Activated CD4-positive, CD25-positive, alpha-beta regulatory T cell treated with anti-CD3 and anti-CD28 coated beads, Interleukin-2, amount 50 U/mL, for 16 hours (primary cell): ENCODE data around the gene MVK.

ENCODE experiments used
- DNase-seq: peaks from one replicate; pipeline ENCODE4 v3.0.0-alpha.2; 2020; ENCODE audit warnings: low read depth, low spot score

MVK gene

DNA sequence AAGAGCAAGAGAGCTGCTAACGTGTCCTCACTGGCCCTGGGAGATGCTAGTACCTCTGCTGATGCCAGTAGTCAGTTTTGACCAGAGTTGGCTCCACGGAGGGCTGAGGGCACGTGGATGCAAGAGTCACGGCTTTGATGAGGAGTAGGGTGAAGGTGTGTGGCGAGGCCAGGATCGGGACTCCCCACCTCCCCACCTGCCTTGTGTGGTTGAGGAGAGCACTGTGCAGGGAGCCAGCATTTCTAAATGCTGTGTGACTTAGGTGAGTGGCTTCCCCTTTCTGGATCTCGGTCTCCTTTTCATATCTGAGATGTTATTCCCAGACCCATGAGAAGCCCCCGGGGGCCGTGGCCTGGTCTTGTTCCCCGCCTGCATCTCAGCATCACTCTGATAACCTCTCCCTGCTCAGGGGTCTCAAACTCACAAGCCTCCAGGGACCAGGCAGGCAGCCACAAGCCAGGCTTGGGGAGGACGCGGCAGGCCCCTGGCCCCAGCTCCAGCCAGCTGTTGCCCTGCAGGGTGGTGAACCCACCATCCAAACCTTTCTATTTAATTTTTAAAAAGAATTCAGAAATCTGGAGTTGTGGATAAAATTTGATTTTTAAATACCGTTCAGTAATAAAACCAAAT, 32.1 kb downstream of the MVK start:
- DNase-seq: no peak

DNA sequence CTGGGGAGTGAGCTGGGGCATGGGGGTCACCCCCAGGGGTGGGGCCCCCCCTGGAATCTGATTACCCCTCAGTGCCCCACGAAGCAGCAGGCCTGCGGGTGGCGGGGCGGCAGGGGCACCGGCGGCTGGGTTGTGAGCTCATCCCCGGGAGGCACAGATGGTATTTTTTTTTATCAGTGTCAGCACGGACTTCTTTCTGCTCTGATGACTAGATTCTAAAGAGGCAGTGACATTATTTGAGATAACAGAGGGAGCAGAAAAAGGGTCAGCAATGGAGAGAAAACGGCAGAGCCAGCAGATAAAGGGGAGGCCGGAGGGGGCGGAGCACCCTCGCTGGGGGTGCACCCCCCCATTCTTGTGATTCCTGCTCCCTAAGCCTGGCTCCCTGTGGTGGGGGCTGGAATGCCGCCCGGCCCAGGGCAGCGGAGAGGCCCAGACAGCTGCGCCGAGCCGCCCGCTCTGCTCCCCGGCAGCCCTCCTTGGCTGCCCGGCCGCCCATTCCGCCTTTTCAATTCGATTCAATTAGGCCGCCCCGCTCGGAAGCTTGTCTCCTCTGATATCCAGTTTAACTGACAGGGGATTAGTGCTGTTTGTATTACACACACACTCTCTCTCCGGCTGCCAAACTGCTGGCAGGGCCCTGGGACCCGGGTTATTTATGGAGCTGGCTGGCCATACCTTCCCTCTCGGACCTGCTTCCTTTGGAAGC, 32.9 kb downstream of the MVK start:
- DNase-seq: no peak

- DNase-seq: no peak
These were observed 34.0 kb downstream of the MVK start for GRCh38 chr12:109607618-109608017.

DNA sequence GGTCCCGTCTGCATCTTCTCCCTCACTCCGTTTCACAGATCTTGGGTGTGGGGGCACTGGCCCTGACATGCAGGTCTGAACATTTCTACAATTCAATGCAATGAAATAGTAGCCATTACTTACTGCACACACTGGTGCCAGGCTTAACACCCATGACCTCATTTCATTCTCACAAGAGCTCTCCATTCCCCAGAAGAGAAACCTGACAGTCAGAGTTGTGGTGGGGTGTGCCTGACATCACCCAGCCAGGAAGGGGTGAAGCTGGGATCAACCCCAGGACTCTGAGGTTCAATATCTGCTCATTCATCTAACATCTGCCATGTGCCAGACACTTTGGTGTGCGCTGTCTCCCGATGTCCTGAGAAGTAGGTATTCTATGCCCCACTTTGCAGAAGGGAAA, 34.7 kb downstream of the MVK start:
- DNase-seq: no peak

DNA sequence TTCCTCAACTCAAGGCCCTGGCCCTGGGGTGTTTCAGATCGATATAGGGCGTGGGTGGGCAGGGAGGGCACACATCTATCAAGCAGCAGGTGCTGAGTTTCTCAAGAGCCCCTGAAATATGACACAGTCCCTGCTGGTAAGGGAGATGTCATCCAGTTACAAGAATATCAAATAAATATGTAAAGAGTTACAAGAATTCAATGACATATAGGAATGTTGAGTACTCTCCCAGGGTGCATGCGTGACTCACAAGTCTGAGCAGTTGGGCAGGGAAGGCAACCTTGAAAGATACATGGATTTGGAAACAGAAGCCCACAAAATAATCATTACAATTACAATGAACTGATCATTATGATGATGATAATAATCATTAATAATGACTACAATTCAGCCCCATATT, 35.2 kb downstream of the MVK start:
- DNase-seq: no peak

DNA sequence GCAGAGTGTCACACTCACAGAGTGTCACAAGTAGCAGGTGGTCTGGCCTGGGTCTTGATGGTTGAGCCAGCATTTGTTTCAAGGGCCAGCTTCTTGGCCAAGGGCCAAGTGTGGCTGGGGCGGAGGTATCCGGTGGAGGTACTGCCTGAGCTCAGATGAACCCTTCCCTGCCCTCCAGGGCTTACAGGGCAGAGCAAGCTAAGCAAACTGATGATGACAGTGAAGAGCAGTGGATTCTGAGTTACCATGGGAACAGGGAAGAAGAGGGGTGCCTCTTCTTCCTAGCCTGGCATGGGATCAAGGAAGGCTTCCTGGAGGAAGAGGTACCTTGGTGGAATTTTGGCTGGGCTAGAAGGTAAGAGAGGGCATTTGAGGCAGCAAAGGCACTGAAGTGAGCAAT, 35.7 kb downstream of the MVK start:
- no peak for DNase-seq

DNA sequence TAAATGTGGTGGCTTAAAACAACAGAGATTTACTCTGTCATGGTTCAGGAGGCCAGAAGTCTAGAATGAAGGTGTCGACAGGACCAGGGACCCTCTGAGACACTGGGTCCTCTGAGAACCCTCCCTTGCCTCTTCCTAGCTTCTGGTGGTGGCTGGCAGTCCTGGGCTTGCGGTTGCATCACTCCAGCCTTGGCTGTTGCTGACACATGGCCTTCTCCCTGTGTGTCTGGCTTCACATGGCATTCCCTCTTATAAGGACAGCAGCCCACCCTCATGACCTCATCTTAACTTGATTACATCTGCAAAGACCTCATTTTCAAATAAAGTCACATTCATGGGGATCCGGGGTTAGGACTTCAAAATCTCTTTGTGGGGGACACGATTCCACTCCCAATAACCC, 36.9 kb downstream of the MVK start:
- DNase-seq: no peak

DNA sequence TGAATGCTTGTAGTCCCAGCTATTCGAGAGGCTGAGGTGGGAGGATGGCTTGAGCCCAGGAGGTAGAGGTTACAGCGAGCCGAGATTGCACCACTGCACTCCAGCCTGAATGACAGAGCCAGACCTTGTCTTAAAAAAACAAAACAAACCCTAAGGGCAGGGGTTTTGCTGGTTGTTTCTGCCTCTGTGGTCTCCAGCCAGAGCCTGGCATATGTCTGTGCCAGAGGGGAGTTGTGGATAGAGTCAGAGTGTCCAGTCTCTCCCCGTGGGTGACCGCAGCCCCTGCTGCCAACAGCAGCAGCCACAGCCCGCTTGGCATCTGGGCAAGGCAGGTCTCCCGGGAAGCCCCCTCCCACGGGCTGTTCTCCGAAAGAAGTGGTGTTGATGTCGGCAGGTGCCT, 37.6 kb downstream of the MVK start:
- no peak for DNase-seq

GRCh38 chr12:109612003-109612402, 38.4 kb downstream of the MVK start:
- no peak for DNase-seq

GRCh38 chr12:109612975-109613502, 39.4 kb downstream of the MVK start:
- DNase-seq: no peak

GRCh38 chr12:109613649-109614455, 40.3 kb downstream of the MVK start:
- DNase-seq: no peak

GRCh38 chr12:109615556-109616229, 42.1 kb downstream of the MVK start:
- no peak for DNase-seq

DNA sequence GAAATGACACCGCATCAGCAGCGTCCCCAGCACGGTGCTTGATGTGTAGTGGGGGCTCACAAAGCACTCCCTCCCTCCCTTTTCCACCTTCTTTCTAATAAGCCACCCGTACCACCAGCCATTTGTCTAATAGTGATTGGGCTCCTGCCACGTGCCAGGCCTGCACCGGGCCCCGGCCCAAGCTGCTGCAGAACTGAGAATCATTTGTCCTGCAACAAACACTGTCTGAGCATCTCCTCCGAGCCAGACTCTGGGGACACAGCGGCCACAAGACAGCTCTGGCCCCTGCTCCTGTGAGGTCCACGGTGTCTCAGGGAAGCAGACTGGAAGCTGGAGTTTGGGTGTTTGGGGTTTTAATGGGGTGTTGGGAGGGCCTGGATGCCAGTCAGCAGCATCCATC, 43.9 kb downstream of the MVK start:
- DNase-seq: no peak

GRCh38 chr12:109618082-109618481, 44.5 kb downstream of the MVK start:
- no peak for DNase-seq

- no peak for DNase-seq
These were observed 45.5 kb downstream of the MVK start for GRCh38 chr12:109619002-109619604.

DNA sequence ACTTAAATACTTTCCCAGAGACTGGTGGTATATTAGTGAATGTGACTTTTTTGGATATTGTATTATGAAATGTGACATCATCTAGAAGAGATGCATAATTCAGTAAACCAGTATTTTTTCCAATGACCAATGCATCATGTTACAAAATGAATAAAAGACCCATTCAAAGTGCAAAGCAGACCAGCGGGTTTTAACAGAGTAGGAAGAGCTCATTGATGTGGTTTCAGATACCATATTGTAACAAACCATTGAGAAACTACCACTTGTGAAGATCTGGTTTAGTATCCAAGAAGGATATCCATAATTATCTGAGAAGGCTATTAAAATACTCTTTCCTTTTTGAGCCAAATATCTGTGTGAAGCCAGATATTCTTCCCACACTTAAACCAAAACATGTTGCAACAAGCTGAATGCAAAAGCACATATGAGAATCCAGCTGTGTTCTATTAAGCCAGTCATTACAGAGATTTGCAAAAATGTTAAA, 47.7 kb downstream of the MVK start:
- no peak for DNase-seq

DNA sequence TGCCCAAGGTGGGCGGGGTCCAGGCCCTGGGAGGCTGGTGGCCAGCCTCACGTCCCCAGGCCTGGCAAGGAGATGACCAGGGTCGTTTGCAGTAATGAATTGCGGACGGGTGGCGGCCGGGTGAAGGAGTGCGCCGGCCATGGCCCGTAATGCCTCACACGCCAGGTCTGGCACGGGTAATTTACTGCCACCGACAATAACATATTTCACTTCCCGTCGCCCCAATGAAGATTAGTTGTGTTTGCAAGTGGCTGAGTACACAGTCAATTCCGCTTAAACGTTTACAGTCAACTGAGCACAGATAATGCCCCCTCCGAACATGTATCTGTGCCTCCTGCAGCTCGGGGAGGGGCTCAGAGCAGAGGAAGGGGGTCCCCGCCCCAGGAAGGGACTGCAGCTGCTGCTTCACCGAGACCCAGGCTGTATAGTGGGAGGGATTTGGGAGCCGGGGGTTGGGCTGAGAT, 48.3 kb downstream of the MVK start:
- DNase-seq: no peak

DNA sequence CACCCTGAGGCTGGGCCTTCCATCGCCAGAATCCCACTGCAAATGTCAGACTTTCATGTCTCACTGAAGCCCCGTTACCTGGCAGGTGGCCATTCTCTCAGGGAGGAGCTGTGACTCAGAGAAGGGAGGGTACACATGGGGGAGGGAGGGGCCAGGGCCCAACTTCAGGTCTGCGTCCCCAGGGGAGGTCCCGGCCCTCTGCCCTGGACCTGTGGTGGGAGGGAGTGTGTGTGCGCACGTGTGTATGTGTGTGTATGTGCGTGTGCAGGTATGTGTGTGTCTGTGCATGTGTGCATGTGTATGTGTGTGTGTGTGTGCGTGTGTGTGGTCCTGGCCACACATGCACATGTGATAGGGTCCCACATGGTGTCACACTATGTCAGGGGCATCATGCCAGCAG, 50.9 kb downstream of the MVK start:
- no peak for DNase-seq

DNA sequence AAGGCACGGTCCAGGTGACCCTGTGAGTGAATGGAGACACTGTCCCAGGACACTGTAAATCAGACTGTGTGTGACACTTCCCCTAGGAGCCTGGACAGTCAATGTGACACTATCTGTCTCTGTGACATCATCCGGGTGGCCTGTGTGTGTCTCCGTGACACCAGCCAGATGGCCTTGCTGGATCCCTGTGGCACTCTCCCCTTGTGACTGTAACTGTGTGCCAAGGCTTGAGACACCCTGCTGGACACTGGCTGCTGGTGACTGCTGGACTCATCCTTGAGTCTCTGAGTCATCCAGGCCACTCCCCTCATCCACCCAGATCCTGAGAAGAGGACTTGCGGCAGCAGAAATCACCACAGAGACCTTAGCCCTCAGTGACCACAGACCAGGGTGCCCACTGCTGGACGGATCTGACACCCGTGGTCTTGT, 51.6 kb downstream of the MVK start:
- no peak for DNase-seq

- no peak for DNase-seq
These were observed 52.3 kb downstream of the MVK start for GRCh38 chr12:109625749-109626377.
